Endothelial cell (in vitro differentiated cells): ENCODE results near the gene TMEM45A. TPM values are rescaled to one million over a fixed set of nuclear protein-coding genes. Genes with fewer than 3 reads are reported as not detected.

Experiments
- DNase-seq: peaks from one replicate; pipeline ENCODE4 v3.0.0; 2021; ENCODE audit warnings: low spot score
- H3K27ac Mint-ChIP-seq: one replicate; pipeline ENCODE4 v1.8.0; 2021; ENCODE audit warnings: mixed read lengths, inconsistent platforms; ENCODE audit not compliant: unreplicated experiment
- H3K27me3 Mint-ChIP-seq: one replicate; pipeline ENCODE4 v1.8.0; 2021; ENCODE audit warnings: mild to moderate bottlenecking, moderate library complexity, mixed read lengths, inconsistent platforms; ENCODE audit not compliant: unreplicated experiment
- H3K36me3 Mint-ChIP-seq: one replicate; pipeline ENCODE4 v1.8.0; 2021; ENCODE audit warnings: mild to moderate bottlenecking, low read depth, mixed read lengths, inconsistent platforms; ENCODE audit not compliant: unreplicated experiment
- H3K4me1 Mint-ChIP-seq: one replicate; pipeline ENCODE4 v1.8.0; 2021; ENCODE audit warnings: mild to moderate bottlenecking, mixed read lengths, inconsistent platforms; ENCODE audit not compliant: unreplicated experiment
- H3K4me3 Mint-ChIP-seq: one replicate; pipeline ENCODE4 v1.8.0; 2021; ENCODE audit warnings: mild to moderate bottlenecking, mixed read lengths, inconsistent platforms; ENCODE audit not compliant: unreplicated experiment
- H3K9me3 Mint-ChIP-seq: one replicate; pipeline ENCODE4 v1.8.0; 2021; ENCODE audit warnings: mixed read lengths, inconsistent platforms; ENCODE audit not compliant: unreplicated experiment
- CTCF ChIP-seq: fragments of 200-600 bp; sonication (generic); IDR thresholded peaks from one replicate; pipeline ENCODE4 v1.5.0; 2021; ENCODE audit warnings: antibody characterized with exemption; ENCODE audit not compliant: unreplicated experiment
- total RNA-seq: library from RNA; stranded (reverse); fragmentation: NEBNext Ultra II Directional; extraction: Animal tissue kit (Norgen Biotek cat#: 25700); gene quantifications from one replicate; pipeline ENCODE4 v1.2.1, GENCODE V29; 2021; ENCODE audit not compliant: unreplicated experiment

Gene TMEM45A
- total RNA-seq, 1 donor from 2014 or later, result 7.6 TPM

DNA sequence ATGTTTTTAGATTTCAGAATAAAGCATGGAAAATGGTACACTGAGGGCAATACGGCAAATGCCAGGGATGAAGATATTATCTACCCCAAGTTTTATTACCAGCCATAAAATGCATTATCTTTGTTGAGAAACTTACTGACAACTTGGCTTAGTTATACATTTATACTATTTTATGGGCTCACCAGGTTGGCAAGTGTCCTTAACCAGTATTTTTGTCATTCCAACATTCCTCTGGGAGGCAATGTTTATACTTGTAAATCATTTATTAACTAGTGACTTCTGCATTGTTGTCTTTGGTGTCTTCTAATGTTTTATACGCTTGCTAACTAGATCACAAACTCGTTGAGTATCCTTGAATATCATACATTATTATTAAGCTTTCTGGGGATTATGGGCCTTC lies 99.0 kb downstream of the TMEM45A start:
- Mint-ChIP-seq H3K27me3 (no peaks in the 10 kb centered on the region), H3K4me3 (no peak overlapping the region), H3K27ac (no peak overlapping the region), H3K36me3 (no peaks in the 10 kb centered on the region), H3K4me1 (no peaks in the 10 kb centered on the region), H3K9me3 (peaks cover under 1% of the 10 kb centered on the region)
- TF ChIP-seq CTCF, result no peak
- DNase-seq, result no peak

- Mint-ChIP-seq H3K4me3 (no peak overlapping the region), H3K9me3 (no peaks in the 10 kb centered on the region), H3K27ac (no peak overlapping the region), H3K27me3 (no peaks in the 10 kb centered on the region), H3K36me3 (peaks cover 6% of the 10 kb centered on the region), H3K4me1 (peaks cover 6% of the 10 kb centered on the region)
- no peak for TF ChIP-seq CTCF
- DNase-seq, result no peak
Observed at GRCh38 chr3:100600181-100601042, 108.0 kb downstream of the TMEM45A start.

DNA sequence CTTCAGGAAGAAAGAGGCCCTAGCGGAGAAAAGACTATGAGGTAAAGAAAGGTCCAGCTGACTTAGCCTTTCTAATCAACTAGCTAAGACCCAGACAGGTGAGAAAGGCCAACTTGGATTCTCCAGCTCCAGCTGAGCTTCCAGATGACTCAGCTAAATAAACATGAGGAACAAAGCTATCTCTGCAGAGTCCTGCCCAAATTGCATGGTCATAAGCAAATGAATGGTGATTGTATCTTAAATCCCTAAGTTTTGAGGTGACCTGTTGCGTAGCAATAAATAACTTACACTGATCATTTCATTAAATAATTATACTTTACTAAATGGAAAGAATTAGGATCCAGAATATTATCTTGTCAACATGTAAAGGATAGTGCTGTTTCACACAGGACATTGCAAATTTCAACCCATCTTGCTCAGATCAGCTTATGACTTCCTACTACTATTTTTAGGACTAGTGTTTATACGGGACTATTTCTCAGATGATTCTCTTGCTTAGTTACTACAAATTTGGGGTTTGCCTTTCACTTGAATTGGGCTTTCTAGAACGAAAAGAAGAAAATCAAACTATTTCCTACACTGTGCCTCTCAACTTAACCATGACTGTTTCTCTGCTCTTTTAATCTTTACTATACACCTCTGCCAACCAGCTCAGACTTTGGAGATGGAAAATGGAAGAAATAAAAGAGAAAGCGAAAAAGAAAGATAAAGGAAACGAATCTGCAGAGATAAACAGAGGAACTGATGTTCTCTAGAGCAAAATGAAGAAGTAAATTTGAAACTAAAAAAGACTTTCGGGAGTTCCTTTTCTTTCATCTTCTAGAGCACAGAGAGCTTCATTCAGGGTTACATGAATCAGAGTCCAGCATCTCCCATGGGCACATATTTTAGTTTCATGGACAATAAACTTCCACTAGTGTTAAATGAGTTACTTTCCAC lies 110.4 kb downstream of the TMEM45A start:
- peaks cover 6% of the 10 kb centered on the region for H3K36me3 Mint-ChIP-seq
- no peak for DNase-seq
- no peak overlapping the region for H3K27ac Mint-ChIP-seq
- H3K4me1 Mint-ChIP-seq, result peaks cover 8% of the 10 kb centered on the region
- H3K9me3 Mint-ChIP-seq, result no peaks in the 10 kb centered on the region
- TF ChIP-seq CTCF, result no peak
- no peaks in the 10 kb centered on the region for H3K27me3 Mint-ChIP-seq
- no peak overlapping the region for H3K4me3 Mint-ChIP-seq

DNA sequence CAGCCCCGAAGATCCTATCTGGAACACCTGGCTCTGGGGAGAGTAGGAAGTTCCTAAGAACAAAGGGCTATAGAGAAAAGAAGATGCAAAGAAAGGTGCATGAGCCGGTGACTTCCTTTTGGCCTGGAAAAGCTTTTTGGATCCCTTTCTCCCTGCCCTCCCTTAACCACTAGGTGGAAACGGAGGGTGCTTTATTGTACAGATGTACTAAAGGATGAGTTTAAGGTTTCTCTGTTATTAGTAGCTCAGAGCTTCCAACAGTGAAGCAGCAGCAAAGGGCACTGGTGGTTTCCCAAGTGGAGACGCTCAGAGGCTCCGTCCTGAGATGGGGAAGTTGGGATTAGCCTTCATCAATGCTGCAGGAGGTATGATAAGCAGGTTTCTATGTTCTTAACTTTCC lies 111.0 kb downstream of the TMEM45A start:
- Mint-ChIP-seq H3K27me3 (no peaks in the 10 kb centered on the region), H3K27ac (no peak overlapping the region), H3K4me3 (no peak overlapping the region), H3K9me3 (no peaks in the 10 kb centered on the region), H3K36me3 (peaks cover 6% of the 10 kb centered on the region), H3K4me1 (peaks cover 8% of the 10 kb centered on the region)
- no peak for TF ChIP-seq CTCF
- DNase-seq, result peak; percentile 9
